HG02981 (cell line): ENCODE data around the gene DHRS3.
"Not testable (repeated sequence)": the region's sequence is repeated elsewhere in the genome, so short reads cannot be mapped to it uniquely, and the experiment has no call there.

ENCODE experiments used
- ATAC-seq: cut with Tn5 transposase; IDR thresholded peaks from one replicate; pipeline ENCODE4 v1.9.1; 2021; ENCODE audit warnings: mild to moderate bottlenecking, moderate library complexity; ENCODE audit not compliant: unreplicated experiment

DHRS3 gene

GRCh38 chr1:12542616-12543592 is 75.1 kb downstream of the DHRS3 start:
- no peak for ATAC-seq

- no peak for ATAC-seq
Observed at GRCh38 chr1:12542138-12542465, 75.9 kb downstream of the DHRS3 start.

GRCh38 chr1:12541274-12542137 is 76.5 kb downstream of the DHRS3 start:
- no peak for ATAC-seq

GRCh38 chr1:12540580-12541273 is 77.3 kb downstream of the DHRS3 start:
- ATAC-seq, result no peak

- no peak for ATAC-seq
Observed at GRCh38 chr1:12539705-12540579, 78.1 kb downstream of the DHRS3 start.

- no peak for ATAC-seq
Observed at GRCh38 chr1:12539320-12539704, 78.7 kb downstream of the DHRS3 start.

- not testable (repeated sequence) for ATAC-seq
Observed at GRCh38 chr1:12538536-12538935, 79.5 kb downstream of the DHRS3 start.

GRCh38 chr1:12537906-12538461 is 80.0 kb downstream of the DHRS3 start:
- no peak for ATAC-seq

GRCh38 chr1:12537294-12537693 is 80.7 kb downstream of the DHRS3 start:
- no peak for ATAC-seq

GRCh38 chr1:12536023-12536639 is 81.9 kb downstream of the DHRS3 start:
- no peak for ATAC-seq

- ATAC-seq, result no peak
Observed at GRCh38 chr1:12532405-12533315, 85.3 kb downstream of the DHRS3 start.

GRCh38 chr1:12531179-12531499 is 86.9 kb downstream of the DHRS3 start:
- ATAC-seq, result no peak

GRCh38 chr1:12530462-12531178 is 87.4 kb downstream of the DHRS3 start:
- ATAC-seq, result no peak

GRCh38 chr1:12529640-12530174 is 88.3 kb downstream of the DHRS3 start:
- ATAC-seq, result no peak

GRCh38 chr1:12528021-12528852 is 89.8 kb downstream of the DHRS3 start:
- no peak for ATAC-seq

- ATAC-seq, result no peak
Observed at GRCh38 chr1:12527564-12527963, 90.4 kb downstream of the DHRS3 start.
